Thoracic aorta (tissue), 2 donors: ENCODE data around the gene STIL. TPM values are rescaled to one million over a fixed set of nuclear protein-coding genes. Genes with fewer than 3 reads are reported as not detected.

Experiments
- ATAC-seq: fragments of 150-250 bp; one replicate; pipeline ENCODE4 v1.8.0; 2017; ENCODE audit warnings: low read depth; ENCODE audit not compliant: insufficient number of reproducible peaks, low FRiP score
- DNase-seq: peaks from one replicate; pipeline ENCODE4 v3.0.0-alpha.2; 2020; ENCODE audit warnings: low spot score
- H3K27ac ChIP-seq, 2 donors: fragments of 200-600 bp; sonication (generic); 1 replicate in 1 of 2; 2 replicates in 1 of 2; pipeline ENCODE4 v1.5.1; 2016; ENCODE audit warnings: mild to moderate bottlenecking in 2 of 2, moderate library complexity in 2 of 2
- H3K27me3 ChIP-seq: fragments of 200-600 bp; sonication (generic); replicated peaks from 2 replicates; pipeline ENCODE4 v1.6.0; 2016; ENCODE audit warnings: mild to moderate bottlenecking; ENCODE audit not compliant: insufficient read depth
- H3K36me3 ChIP-seq: fragments of 200-600 bp; sonication (generic); one replicate; pipeline ENCODE4 v1.5.1; 2016
- H3K4me1 ChIP-seq, 2 donors: fragments of 200-600 bp; sonication (generic); 1 replicate in 1 of 2; 2 replicates in 1 of 2; pipeline versions ENCODE4 v1.5.1 to v1.6.0; 2016; ENCODE audit warnings: low read depth in 2 of 2, mild to moderate bottlenecking in 1 of 2; ENCODE audit not compliant: control insufficient read depth in 1 of 2
- H3K4me3 ChIP-seq: fragments of 200-600 bp; sonication (generic); 2 replicates; pipeline ENCODE4 v1.5.1; 2016; ENCODE audit warnings: mild to moderate bottlenecking
- H3K9me3 ChIP-seq: fragments of 200-600 bp; sonication (generic); 2 replicates; pipeline ENCODE4 v1.5.1; 2016
- total RNA-seq, 2 donors: library from RNA; depleted of rRNA; stranded (reverse); fragments of >200 nt; gene quantifications; one replicate each; pipeline versions ENCODE4 v1.1.0 to v1.2.3, GENCODE V29; 2016
- TF ChIP-seq, protein P1 (sequence below): fragments of 200-600 bp; sonication (generic); IDR thresholded peaks from one replicate; pipeline ENCODE4 v1.5.1; 2019; ENCODE audit warnings: antibody characterized with exemption

STIL gene
- 1 to 10 TPM; 1.1 to 2.2 TPM for total RNA-seq

- no peaks in the 10 kb centered on the region for H3K36me3 ChIP-seq
- no peaks in the 10 kb centered on the region for H3K9me3 ChIP-seq
- ATAC-seq = peak; percentile 98
- H3K27me3 ChIP-seq = no peaks in the 10 kb centered on the region
- peak within 1 kb of the TSS; percentile 70 to 73 for H3K27ac ChIP-seq
- TF ChIP-seq, protein P1, sequence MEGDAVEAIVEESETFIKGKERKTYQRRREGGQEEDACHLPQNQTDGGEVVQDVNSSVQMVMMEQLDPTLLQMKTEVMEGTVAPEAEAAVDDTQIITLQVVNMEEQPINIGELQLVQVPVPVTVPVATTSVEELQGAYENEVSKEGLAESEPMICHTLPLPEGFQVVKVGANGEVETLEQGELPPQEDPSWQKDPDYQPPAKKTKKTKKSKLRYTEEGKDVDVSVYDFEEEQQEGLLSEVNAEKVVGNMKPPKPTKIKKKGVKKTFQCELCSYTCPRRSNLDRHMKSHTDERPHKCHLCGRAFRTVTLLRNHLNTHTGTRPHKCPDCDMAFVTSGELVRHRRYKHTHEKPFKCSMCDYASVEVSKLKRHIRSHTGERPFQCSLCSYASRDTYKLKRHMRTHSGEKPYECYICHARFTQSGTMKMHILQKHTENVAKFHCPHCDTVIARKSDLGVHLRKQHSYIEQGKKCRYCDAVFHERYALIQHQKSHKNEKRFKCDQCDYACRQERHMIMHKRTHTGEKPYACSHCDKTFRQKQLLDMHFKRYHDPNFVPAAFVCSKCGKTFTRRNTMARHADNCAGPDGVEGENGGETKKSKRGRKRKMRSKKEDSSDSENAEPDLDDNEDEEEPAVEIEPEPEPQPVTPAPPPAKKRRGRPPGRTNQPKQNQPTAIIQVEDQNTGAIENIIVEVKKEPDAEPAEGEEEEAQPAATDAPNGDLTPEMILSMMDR = no peak
- peaks cover 6 to 8% of the 10 kb centered on the region in 2 donors for H3K4me1 ChIP-seq
- H3K4me3 ChIP-seq = peak within 1 kb of the TSS; percentile 90
- peak; percentile 95 for DNase-seq
Observed at GRCh38 chr1:47313915-47314664, at the start of gene STIL. TSS of gene STIL (minus strand) at chr1:47314147. CDS start at chr1:47310319, 3,828 bp downstream.

DNA sequence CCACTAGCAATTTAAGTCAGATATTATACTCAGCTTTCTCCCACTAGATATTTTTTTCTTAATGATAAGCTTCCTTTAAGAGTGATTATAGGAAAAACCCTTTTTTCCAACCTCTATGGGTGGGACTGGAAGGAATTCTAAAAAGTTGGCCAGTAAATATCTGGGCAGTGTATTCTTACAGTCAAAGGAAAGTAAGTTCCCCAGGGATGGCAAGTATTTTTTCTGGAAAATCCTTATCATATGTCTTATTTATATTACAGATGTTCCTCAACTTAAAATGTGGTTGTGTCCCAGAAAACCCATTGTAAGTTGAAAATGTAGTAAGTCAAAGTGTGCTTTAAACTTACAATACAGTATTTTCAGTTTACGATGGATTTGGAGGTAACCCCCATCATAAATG, 48.9 kb upstream of the STIL start:
- peaks cover 0 to 9% of the 10 kb centered on the region in 2 donors for H3K4me1 ChIP-seq
- TF ChIP-seq, protein P1 = no peak
- H3K27me3 ChIP-seq = no peaks in the 10 kb centered on the region
- H3K9me3 ChIP-seq = no peaks in the 10 kb centered on the region
- H3K4me3 ChIP-seq = no peak overlapping the region
- ATAC-seq = no peak
- no peak overlapping the region for H3K27ac ChIP-seq
- H3K36me3 ChIP-seq = no peaks in the 10 kb centered on the region
- DNase-seq = no peak

DNA sequence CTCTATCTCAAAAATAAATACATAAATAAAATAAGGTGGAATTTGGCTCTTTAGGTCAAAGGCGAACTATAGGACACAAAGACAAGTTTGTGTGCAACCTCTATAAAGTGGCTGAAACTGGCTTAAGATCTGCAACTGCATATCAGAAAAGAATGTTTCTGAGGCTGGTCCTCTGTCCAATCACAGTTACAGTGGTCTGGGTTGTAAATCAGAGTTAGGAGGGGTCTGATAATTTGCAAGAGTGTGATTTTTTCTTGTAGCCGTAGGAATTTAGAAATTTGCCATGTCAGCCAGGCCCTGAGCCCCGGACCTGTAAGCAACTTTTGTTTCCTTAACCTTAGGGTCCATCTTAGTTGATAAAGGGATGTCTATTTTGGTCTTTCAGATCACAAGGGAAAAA, 47.4 kb upstream of the STIL start:
- Histone ChIP-seq H3K36me3 (no peaks in the 10 kb centered on the region), H3K27ac (no peak overlapping the region), H3K4me3 (no peak overlapping the region), H3K27me3 (no peaks in the 10 kb centered on the region), H3K4me1 (peaks cover 0 to 12% of the 10 kb centered on the region in 2 donors), H3K9me3 (no peaks in the 10 kb centered on the region)
- DNase-seq (no peak), ATAC-seq (no peak)
- TF ChIP-seq, protein P1 = no peak

GRCh38 chr1:47351305-47351704, 37.4 kb upstream of the STIL start:
- ATAC-seq (no peak), DNase-seq (no peak)
- Histone ChIP-seq H3K27me3 (no peaks in the 10 kb centered on the region), H3K4me3 (no peak overlapping the region), H3K9me3 (no peaks in the 10 kb centered on the region), H3K4me1 (peaks cover 0 to 20% of the 10 kb centered on the region in 2 donors), H3K36me3 (no peaks in the 10 kb centered on the region), H3K27ac (no peak overlapping the region)
- TF ChIP-seq, protein P1 = no peak

GRCh38 chr1:47348246-47348645, 34.3 kb upstream of the STIL start:
- H3K27me3 ChIP-seq = no peaks in the 10 kb centered on the region
- H3K4me3 ChIP-seq = no peak overlapping the region
- DNase-seq (no peak), ATAC-seq (no peak)
- no peaks in the 10 kb centered on the region for H3K36me3 ChIP-seq
- no peak overlapping the region for H3K27ac ChIP-seq
- no peaks in the 10 kb centered on the region for H3K9me3 ChIP-seq
- peaks cover 0 to 14% of the 10 kb centered on the region in 2 donors for H3K4me1 ChIP-seq
- TF ChIP-seq, protein P1 = no peak
